Measurements from ENCODE around the gene SMDT1.

- TF ChIP-seq CTCF (IDR thresholded peaks at IDR 0.05) (no peak), POLR2AphosphoS5 (IDR thresholded peaks at IDR 0.05) (no peak), EP300 (IDR thresholded peaks at IDR 0.05) (no peak), POLR2A (IDR thresholded peaks at IDR 0.05; ENCODE audit: low read depth) (no peak)
Measured at GRCh38 chr22:42050641-42051180, 28.8 kb upstream of the SMDT1 start.
